HG03280 (cell line): ENCODE measurements around the gene KDM2B.

ENCODE experiments used
- ATAC-seq: cut with Tn5 transposase; IDR thresholded peaks from one replicate; pipeline ENCODE4 v1.9.1; 2021; ENCODE audit warnings: mild to moderate bottlenecking, moderate library complexity; ENCODE audit not compliant: unreplicated experiment

KDM2B gene

DNA sequence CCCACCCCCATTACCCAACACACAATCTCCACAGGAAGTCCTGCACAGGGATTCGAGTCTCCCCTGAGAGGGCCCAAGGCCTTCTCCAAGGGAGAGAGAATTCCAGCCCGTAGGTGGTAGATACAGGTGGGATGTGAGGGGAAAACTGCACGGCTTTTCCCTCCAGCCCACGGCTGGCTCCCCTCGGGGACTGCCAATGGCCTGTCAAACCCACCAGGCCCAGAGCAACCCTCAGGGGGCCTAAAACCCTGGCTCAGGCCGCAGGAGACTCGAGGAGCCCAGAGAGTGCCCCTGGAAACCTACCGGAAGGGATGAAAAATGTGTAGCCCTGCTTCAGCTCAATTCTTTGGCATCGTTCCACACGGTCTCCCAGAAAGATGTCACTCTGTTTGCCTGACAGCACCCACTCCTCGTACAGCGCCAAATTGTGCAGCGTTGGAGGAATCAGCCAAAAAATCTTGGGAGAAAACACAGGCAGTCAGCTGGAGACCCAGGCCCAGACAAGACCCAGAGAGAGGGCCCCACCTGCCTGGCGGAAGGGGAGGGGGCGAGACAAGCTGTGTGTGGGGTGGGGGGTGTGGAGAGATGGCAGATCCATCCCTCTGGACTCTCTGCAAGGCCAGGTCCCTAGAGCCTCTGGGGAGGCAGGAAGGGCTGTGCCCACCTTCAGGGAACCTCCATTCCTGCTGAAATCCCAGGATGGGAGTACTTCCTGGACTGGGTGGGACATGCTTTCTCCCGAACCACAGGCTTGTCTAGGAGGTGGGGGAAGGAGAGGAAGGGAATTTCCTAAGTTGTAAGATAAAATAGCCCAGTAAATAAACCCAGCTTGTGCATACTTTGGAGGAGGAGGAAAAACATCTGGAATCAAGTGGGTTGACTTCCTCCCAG is 48.1 kb downstream of the KDM2B start:
- no peak for ATAC-seq

DNA sequence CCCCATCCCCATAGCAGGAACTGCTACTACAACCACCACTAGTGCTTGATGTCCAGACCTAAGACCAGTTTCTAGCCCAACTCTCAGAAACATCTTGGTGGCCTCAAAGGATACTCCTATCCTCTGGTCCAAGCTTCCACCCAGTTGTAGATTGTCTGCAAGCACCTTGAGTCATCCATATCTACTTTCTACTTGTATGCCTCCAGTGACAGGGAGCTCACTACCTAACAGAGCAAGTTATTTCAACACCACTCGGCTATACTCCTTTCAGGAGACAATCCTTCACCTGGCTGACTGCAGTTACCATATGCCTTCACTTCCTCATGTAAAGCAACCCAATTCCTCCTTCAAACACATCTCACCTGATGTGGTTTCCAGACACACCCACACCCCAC is 49.5 kb downstream of the KDM2B start:
- no peak for ATAC-seq

DNA sequence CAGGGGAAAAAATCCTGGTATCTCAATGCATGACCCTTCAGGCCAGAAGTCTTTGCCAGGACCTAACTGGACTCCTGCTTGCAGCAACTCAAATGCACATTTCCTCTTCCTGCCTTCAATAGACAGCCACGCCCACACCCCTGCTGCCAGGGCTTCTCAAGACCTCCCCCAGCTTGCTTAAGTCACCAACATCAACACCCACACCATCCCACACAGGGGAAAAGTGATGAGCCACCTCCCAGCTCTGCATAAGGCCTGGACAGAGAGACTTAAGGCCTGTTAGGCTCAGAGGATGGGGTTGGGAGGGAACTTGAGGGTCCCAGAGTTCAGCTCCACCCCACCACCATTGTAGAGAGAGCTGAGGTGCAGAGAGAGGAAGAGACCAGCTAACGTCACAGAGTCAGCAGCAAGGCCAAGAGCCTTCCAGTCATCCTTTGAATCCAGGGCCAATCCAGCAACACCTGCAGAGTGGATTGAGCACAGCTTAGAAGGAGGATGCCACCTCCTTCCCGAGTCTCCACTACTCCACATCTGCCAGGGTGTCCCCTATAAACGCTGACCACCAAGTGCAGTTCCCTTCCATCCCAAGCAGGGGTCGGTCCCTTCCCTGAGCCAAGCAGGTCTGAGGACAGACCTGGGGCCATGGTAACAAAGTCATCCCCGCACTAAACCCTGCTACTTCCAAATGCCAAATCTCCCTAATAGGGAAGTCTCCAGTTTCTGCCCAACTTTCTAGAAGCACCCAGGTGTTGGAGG is 50.0 kb downstream of the KDM2B start:
- no peak for ATAC-seq

DNA sequence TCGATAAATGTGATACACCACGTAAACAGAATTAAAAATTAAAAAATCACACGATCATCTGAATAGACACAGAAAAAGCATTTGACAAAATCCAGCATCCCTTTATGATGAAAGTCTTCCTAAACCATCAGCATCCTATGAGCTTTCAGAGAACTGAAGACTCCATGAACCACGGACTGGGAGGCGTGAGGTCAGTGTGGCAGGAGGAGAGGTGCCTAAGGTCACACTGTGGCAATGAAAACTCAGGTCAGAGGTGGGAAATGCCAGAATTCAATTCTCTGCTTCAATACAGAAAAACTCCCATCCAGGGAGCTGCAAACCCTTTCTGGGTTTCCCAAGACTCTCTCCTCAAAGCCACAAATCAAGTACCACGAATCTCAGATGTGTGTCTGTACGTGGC is 51.6 kb downstream of the KDM2B start:
- no peak for ATAC-seq

DNA sequence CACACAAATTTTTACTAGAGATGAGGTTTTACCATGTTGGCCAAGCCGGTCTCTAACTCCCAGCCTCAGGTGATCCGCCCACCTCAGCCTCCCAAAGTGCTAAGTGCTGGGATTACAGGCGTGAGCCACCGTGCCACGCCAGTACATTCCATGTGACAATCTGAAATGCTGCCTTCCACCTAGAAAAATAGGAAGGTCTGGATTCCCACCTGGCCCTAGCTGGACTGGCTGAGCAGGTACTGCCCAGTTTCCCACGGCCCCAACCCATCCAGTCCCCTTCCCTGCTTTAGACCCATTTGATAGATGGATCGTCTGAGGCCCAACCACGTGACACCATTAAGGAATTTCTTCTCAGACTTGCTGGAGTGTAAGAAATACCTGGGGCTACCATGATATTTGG is 55.4 kb downstream of the KDM2B start:
- ATAC-seq, result no peak

DNA sequence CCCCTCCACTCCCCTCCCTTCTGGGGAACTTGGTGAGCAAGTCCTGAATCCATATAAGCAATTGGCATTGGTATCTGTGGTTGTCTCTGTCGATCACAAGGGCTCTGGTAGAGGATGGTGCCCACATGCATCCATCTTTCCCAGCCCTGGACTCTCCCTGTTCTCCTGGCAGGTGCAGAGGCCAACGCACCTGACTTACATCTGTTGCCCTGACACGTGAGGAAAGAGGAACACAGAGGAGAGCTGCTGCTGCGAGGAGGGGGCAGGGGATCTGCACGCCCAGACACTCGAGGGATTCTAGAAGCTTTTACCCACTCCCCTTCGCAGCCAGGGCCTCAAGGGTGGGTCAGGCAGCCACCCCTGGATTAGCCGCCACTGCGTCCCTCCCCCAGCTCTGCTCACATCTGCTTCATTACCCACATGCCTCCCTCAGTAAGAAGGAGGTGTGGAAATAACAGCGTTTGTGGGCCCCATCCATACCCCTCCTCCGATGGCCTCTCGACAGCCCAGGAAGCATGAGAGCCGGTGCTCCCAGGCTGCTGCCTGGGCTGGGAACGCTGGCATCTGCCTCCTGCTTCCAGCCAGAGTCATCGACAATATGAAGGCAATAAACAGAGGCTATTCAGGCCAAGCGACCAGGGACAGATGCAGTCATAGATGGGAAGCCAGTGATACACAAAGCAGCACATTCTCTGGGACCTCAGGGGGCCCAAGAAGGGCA is 56.5 kb downstream of the KDM2B start:
- no peak for ATAC-seq

DNA sequence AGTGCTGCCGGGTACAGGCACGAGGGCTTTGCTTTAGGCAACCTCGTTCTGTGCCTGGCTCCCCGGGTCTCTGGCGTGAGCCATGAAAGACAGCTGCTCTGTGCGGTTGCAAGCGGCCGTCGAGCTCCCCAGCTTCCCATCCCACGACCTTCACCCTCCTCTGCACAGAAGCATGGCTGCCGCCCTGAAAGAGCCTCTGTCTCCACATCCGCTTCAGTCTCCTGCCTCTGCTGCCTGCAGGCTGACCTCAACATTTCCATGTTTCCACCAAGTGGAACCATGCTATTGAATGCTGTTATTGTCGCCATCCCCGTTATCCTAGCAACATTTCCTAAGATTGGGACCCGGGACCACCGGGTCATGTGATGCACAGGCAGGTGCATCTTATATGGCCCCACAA is 57.1 kb downstream of the KDM2B start:
- peak; percentile 38 for ATAC-seq

DNA sequence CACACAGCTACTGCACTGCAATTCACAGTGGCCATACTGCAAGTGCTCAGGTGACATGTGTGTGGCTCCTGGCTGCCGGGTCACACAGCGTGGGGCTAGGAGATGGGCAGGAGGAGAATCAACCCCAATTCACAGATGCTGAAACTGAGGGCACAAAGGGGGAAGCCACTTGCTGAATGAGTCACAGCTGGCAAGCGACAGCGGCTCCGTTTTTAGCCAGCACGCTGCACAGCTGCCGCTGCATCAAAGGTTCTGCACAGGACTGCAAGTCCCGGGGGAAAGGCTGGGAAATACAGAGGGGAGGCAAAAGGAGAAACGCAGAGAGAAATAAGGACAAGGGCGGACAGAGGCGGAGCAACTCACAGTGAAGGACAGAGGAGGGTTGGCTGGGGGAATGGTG is 57.9 kb downstream of the KDM2B start:
- ATAC-seq, result peak; percentile 41

DNA sequence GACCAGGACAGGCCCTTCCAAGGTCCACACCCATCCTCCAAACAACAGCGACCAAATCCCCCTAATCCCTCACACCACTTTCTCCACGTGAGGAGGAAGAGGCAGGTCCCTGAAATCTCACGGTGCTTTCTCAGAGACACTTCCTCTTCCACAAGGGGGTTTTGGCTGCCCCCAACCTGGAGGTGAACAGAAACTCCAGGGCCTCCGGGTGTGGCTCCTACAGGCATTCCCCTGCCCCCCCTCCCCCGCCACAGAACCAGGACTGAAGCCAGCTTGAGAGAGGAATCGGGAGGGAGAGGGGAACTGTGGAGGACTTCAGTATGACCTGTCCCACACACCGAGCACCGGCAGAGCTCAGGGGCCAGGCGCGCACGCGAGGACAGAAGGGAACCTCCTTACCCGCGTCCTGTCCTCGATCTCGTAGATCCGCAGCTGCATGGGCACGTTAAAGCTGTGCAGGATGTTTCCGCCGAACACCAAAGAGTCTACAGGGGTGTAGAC is 60.2 kb downstream of the KDM2B start:
- no peak for ATAC-seq

DNA sequence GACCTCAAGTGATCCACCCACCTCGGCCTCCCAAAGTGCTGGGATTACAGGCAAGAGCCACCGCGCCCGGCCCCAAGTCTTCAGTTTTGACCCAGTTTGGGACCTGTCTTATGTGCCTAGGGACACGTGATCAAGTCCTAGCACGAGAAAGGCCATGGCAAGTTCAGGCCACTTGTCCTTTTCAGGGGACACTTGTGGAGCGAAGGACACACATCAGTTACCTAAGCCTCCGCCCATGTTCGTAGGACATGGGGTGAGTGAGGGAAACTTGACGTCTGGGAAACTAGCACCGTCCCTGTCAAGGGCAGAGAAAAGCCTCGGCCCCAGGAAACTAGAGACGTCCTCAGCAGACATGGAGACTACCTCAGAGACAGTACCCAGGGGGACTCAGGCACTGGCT is 60.7 kb downstream of the KDM2B start:
- no peak for ATAC-seq

DNA sequence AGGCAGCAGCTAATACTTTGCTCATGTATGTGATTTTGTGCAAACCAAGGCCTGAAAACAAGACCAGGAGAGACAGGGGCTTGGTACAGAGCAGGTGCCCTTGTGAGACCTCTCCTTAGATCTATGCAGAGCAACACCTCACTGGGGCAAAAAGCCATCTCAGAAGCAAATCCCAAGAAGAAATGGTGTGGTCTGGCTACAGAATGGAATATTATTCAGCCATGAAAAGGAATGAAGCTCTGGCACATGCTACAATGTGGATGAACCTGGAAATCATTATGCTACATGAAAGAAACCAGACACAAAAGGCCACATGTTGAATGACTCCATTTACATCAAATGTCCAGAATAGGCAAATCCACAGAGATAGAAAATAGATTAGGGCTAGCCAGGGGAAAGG is 61.6 kb downstream of the KDM2B start:
- ATAC-seq, result no peak

DNA sequence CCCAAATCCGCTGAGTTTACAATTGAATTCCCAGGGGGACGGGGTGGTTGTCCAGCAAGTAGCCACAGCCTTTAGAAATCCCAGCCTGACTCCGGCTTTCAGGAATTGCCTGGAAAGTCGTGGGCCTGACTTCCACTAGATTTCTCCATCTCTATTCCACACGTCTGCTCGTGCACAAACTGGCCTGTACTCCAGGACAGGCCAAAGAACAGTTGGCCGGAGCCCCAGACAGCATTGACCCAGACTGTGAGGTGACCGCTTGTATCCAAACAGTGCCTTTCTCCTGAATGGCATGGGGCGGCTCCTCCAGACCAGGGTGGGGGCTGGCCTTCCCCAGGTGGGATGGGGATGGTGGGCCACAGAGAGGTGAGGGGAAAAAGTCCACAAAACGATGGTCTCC is 62.2 kb downstream of the KDM2B start:
- no peak for ATAC-seq

DNA sequence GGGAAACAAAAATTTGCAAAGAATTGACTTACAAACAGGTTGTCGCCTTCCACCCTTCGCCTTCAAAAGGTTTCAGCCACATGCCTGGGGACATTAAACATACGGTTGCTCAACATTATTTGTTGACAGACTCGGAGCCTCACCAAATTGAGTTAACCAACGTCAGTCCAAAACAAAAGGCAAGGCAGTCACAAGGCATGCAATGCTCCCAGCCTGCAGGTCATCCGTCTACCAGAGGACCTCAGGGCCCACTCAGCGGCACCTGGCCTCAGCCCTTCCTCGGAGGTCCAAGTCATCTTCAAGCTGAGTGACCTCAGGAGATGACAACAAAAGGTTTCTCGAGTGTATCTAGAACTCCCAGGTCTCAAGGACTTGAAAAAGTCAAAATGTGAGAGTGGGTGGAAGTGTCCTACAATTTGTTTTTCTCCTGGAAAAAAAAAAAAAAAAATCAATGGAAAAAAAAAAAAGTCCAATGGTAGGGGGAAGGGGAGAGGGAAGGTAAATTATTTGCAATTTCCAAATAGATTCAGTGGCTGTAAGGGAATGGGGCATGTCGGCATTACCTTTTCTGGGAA is 64.3 kb downstream of the KDM2B start:
- ATAC-seq, result no peak

DNA sequence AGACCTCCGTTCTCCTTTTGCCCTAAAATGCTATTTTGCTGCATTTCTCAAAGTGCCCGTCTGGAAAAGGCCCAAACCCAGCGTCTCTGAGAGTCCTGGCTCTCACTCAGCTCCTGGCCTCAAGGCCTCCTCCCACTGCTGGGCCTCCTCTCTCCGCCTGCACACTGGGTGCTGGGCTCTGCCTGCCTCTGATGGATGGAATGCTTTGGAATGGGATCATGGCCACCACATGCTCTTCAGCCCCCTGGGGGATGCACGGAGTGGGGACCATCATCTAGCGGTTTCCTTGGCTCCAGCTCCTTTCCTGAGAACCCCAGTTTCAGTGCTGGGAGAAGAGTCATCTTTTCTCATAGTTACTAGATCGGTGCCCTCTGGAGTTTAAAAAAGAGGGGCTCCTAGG is 65.2 kb downstream of the KDM2B start:
- ATAC-seq, result no peak

DNA sequence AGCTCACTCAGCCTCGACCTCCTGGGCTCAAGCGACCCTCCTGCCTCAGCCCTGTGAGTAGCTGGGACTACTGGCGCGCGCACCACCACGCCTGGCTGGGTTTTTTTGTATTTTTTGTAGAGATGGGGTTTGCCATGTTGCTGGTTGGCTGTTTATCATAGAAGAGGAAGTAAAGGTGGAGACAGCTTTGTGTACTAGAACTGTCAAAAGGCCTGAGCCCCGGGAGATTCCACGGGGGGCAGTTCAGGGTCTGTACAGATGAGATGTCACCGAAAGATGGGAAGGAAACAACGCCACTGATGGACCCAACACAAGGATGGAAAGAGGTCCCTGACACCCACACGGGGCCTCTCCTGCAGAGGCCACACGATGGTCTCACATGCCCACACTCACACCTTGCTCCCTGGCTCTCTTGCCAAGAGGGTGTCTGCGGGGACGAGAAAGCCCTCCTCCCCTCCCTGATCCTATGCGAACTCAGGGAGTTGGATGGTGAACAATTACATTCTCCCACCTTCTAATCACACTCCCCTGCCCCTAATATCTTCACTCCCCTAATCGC is 66.6 kb downstream of the KDM2B start:
- no peak for ATAC-seq

DNA sequence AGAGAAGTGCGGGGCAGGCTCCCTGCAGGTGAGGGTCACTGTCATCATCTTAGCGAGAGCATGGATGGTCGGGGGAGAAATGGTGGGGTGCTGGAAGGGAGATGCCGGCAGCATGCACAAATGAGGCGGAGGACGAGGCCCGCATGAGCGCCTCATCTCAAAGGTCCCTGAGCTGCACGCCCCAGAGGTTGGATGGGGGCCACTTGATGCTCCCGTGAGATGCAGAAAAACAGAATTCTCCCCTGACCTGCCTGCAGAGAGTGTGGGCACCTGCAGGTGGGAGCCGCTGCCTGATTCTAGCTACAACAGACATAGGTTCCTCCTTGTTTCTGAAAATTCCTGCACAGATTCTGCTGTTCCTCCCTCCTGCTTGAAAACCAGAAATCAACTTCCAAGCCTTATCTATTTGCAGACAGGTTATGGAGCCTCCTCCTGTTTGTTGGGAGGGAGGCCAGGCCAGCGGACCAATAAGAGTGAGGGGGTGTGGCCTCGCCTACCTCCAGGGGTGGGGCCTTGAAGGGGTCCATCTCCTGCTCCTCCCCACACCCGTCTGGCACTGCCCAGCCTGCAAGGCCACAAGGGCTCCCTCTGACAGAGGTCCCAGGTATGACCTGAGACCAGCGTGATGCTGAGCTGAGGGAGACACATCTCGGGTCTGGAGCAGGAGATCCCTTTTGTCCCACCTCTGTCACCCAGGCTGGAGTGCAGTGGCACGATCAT is 67.2 kb downstream of the KDM2B start:
- ATAC-seq, result no peak

DNA sequence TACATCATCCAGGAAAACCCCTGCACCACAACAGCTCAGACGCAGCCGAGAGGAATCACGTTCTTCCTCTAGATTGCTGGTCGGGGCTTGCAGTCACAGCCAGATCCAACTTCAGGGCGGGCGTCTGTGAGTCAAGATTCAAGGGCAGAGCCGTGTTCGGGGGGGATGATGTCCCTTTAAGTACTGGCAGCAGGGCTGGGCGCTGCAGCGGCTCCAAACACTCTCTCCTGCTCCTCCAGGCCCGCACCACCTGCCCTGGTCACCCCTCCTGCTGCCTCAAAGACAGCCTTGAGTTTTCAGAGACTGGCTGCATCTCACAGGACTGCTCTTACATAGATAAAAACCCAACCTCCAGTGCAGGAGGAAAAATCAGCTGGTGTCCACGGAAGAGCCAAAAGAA is 68.3 kb downstream of the KDM2B start:
- ATAC-seq, result no peak

DNA sequence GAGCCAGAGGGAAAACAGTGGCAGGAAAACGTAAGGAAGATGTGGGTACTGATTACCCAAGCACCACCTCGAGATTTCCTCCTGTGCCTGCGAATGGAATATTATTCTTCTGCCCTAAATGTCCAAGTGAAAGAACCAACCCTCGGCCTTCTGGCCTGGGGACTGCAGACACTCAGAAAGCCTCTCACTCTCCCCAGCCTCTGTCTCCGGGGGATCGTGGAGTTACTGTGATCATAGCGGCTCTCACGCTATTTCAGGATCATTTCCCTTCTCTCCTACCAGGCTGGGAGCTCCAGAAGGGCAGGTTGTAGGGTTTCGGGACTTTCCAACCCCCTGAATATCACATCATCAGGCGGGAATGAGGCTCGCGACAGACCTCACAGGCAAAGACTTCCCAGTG is 68.9 kb downstream of the KDM2B start:
- ATAC-seq, result no peak

DNA sequence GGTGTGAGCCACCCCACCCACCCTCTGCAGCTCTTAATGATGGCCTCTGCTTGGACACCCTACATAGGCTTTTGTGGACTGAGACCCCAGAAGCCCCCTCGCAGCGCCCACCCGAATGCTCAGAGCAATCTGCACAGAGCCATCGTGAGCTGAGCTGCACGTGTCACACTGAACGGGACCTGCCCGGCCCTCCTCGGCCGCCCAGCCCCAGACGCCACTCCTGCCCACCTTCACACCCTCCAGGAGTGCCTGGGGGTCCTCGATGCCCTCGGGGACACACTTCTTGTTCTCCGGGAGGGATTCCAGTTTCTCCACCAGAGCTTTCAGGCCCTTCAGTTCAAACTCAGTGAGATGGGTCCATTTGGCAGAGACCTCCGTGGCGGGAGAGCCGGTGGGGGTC is 71.5 kb downstream of the KDM2B start:
- no peak for ATAC-seq

DNA sequence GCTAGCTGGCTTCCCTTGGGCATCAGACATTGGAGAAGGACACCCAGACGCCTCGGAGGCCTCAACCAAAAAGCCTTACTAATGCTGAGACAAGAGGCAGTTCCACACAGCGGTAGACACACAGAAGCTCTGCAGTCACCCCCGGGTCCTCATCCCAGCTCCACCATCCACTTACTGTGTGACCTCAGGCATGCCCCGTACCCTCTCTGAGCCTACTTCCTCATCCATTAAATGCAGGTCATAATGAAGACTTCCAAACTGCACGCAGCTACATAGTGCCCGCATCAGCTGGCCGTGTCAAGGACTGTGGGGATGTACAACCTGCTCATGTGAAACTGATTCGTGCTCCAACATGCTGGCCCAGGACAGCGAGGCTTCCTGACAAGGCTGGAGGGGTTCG is 72.3 kb downstream of the KDM2B start:
- ATAC-seq, result no peak
